ENCODE results near the gene SIPA1L3.

DNA sequence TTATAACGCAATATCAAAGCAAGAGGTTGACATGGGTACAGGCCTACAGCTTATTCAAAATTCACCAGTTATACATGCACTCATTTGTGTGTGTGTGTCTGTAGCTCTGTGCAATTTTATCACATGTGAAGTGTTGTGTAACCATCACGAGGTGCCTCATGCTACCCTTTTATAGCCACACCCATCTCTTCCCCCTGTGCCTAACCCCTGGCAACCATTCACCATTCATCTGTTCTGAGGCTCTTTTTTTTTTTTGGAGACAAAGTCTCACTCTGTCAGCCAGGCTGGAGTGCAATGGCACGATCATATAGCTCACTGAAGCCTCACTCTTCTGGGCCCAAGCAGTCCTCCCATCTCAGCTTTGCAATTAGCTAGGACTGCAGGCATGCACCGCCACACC lies 238.6 kb downstream of the SIPA1L3 start:
- TF ChIP-seq, protein P1, sequence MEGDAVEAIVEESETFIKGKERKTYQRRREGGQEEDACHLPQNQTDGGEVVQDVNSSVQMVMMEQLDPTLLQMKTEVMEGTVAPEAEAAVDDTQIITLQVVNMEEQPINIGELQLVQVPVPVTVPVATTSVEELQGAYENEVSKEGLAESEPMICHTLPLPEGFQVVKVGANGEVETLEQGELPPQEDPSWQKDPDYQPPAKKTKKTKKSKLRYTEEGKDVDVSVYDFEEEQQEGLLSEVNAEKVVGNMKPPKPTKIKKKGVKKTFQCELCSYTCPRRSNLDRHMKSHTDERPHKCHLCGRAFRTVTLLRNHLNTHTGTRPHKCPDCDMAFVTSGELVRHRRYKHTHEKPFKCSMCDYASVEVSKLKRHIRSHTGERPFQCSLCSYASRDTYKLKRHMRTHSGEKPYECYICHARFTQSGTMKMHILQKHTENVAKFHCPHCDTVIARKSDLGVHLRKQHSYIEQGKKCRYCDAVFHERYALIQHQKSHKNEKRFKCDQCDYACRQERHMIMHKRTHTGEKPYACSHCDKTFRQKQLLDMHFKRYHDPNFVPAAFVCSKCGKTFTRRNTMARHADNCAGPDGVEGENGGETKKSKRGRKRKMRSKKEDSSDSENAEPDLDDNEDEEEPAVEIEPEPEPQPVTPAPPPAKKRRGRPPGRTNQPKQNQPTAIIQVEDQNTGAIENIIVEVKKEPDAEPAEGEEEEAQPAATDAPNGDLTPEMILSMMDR (IDR thresholded peaks at IDR 0.05; ENCODE audit: low read length), result no peak
- no peak for TF ChIP-seq EZH2 (IDR thresholded peaks at IDR 0.05; ENCODE audit: borderline replicate concordance, low read length)

Data from OCI-LY1 (cell line).